HCT116 (cell line): ENCODE results near the gene SNX20. TPM values are rescaled to one million over a fixed set of nuclear protein-coding genes. Genes with fewer than 3 reads are reported as not detected.

Experiments used
- ATAC-seq: fragments of 200-7000 bp; cut with Tn5 transposase; 2 replicates; pipeline ENCODE4 v1.9.1; 2020; ENCODE audit warnings: mild to moderate bottlenecking, moderate library complexity
- BruUV-seq: library from RNA; stranded (reverse); fragments of 400-500 nt; replicated peaks from 2 replicates; lab custom pipeline; 2021; lab: Mats Ljungman, UMichigan
- CTCF ChIA-PET: fragments of 300-600 bp; sonication (Branson Sonifier 250); formaldehyde crosslinking; loops from one replicate; lab custom pipeline; 2021; ENCODE audit warnings: antibody characterized with exemption; lab: Charles Lee
- POLR2A ChIA-PET: fragments of 300-600, 350-600 bp; sonication (Branson Sonifier 250); formaldehyde crosslinking; loops from one replicate; lab custom pipeline; 2021; ENCODE audit warnings: antibody characterized with exemption; lab: Charles Lee
- RAD21 ChIA-PET, 2 experiments: fragments of 300-600 bp; sonication (Branson Sonifier 250); formaldehyde crosslinking; loops; one replicate each; lab custom pipeline; 2023; ENCODE audit warnings: low total read pairs in 2 of 2; ENCODE audit not compliant: uncharacterized antibody in 2 of 2, unreplicated experiment in 2 of 2, low non-redundant PET in 1 of 2; lab: Charles Lee
- DNase-seq: peaks from one replicate; pipeline ENCODE4 v3.0.0-alpha.2; 2010; ENCODE audit warnings: low read depth, low spot score
- H2AFZ ChIP-seq: fragments of 200-600 bp; shearing (Covaris generic), sonication (generic); 2 replicates; pipeline ENCODE4 v1.6.1; 2017; ENCODE audit warnings: low read depth, mixed run types, mixed read lengths, antibody characterized with exemption, low read length; ENCODE audit not compliant: poor library complexity, severe bottlenecking
- H3K27ac ChIP-seq: 2 replicates; pipeline ENCODE4 v1.5.1; 2012; ENCODE audit warnings: low read depth, low read length
- H3K27me3 ChIP-seq: fragments of 200-600 bp; sonication (generic); 2 replicates; pipeline ENCODE4 v1.6.1; 2016; ENCODE audit warnings: mixed run types, low read length, mixed read lengths; ENCODE audit not compliant: insufficient read depth
- H3K36me3 ChIP-seq, 2 experiments: fragments of 200-500 bp in 1 of 2; fragments of 200-600 bp in 1 of 2; sonication (Bioruptor generic) in 1 of 2; sonication (generic) in 1 of 2; 2 replicates each; pipeline versions ENCODE4 v1.5.1 to v1.6.1; 2014 to 2016; ENCODE audit warnings: low read length in 2 of 2, inconsistent platforms in 1 of 2, mixed read lengths in 1 of 2, mixed run types in 1 of 2; ENCODE audit not compliant: insufficient read depth in 2 of 2, control insufficient read depth in 1 of 2
- H3K4me1 ChIP-seq, 2 experiments: fragments of 200-600 bp in 1 of 2; sonication (generic) in 1 of 2; 2 replicates each; pipeline versions ENCODE4 v1.5.1 to v1.6.1; 2012 to 2017; ENCODE audit warnings: low read length in 2 of 2, inconsistent platforms in 1 of 2, mild to moderate bottlenecking in 1 of 2, mixed read lengths in 1 of 2, mixed run types in 1 of 2, moderate library complexity in 1 of 2; ENCODE audit not compliant: insufficient read depth in 2 of 2, control insufficient read depth in 1 of 2
- H3K4me2 ChIP-seq: fragments of 200-600 bp; sonication (generic); 2 replicates; pipeline ENCODE4 v1.6.1; 2017; ENCODE audit warnings: mixed run types, low read length, mixed read lengths
- H3K4me3 ChIP-seq, 2 experiments: fragments of 200-600 bp in 1 of 2; sonication (generic) in 1 of 2; replicated peaks in 1 of 2; 2 replicates each; pipeline ENCODE4 v1.5.1; 2011 to 2016; ENCODE audit warnings: low read length in 2 of 2, control low read depth in 1 of 2, low read depth in 1 of 2, mild to moderate bottlenecking in 1 of 2, mixed read lengths in 1 of 2, mixed run types in 1 of 2
- H3K79me2 ChIP-seq: fragments of 200-600 bp; sonication (generic); 2 replicates; pipeline ENCODE4 v1.6.1; 2017; ENCODE audit warnings: mild to moderate bottlenecking, mixed run types, low read length, moderate library complexity, mixed read lengths; ENCODE audit not compliant: insufficient read depth
- H3K9ac ChIP-seq: fragments of 200-600 bp; sonication (generic); 2 replicates; pipeline ENCODE4 v1.6.1; 2016; ENCODE audit warnings: low read length, mixed read lengths
- H3K9me2 ChIP-seq: fragments of 200-600 bp; sonication (generic), shearing (Covaris generic); 2 replicates; pipeline ENCODE4 v1.6.1; 2017; ENCODE audit warnings: mixed run types, mild to moderate bottlenecking, moderate library complexity; ENCODE audit not compliant: insufficient read depth
- H3K9me3 ChIP-seq, 2 experiments: fragments of 200-500 bp in 1 of 2; fragments of 200-600 bp in 1 of 2; sonication (Bioruptor generic) in 1 of 2; sonication (generic) in 1 of 2; 2 replicates each; pipeline ENCODE4 v1.6.1; 2014 to 2017; ENCODE audit warnings: low read length in 2 of 2, mixed read lengths in 2 of 2, inconsistent platforms in 1 of 2, low read depth in 1 of 2, mild to moderate bottlenecking in 1 of 2, mixed run types in 1 of 2, moderate library complexity in 1 of 2; ENCODE audit not compliant: control insufficient read depth in 1 of 2, insufficient read depth in 1 of 2
- H4K20me1 ChIP-seq: fragments of 200-600 bp; sonication (generic), shearing (Covaris generic); 2 replicates; pipeline ENCODE4 v1.6.1; 2017; ENCODE audit warnings: mixed run types, mild to moderate bottlenecking, moderate library complexity; ENCODE audit not compliant: insufficient read depth
- ELF1 ChIP-seq: IDR thresholded peaks from 2 replicates; pipeline ENCODE4 v1.6.1; 2012; ENCODE audit warnings: low read depth, borderline replicate concordance
- EZH2phosphoT487 ChIP-seq: fragments of 200-600 bp; IDR thresholded peaks from 2 replicates; pipeline ENCODE4 v1.6.1; 2018; ENCODE audit warnings: antibody characterized with exemption, borderline replicate concordance
- JUND ChIP-seq: IDR thresholded peaks from 2 replicates; pipeline ENCODE4 v1.6.1; 2012
- MAX ChIP-seq: IDR thresholded peaks from 2 replicates; pipeline ENCODE4 v1.6.1; 2012
- POLR2AphosphoS5 ChIP-seq: IDR thresholded peaks from 2 replicates; pipeline ENCODE4 v1.6.1; 2011; ENCODE audit warnings: mild to moderate bottlenecking, low read depth, low read length, moderate library complexity
- RAD21 ChIP-seq: IDR thresholded peaks from 2 replicates; pipeline ENCODE4 v1.6.1; 2012; ENCODE audit warnings: low read depth, mild to moderate bottlenecking
- REST ChIP-seq: IDR thresholded peaks from 2 replicates; pipeline ENCODE4 v1.6.1; 2012; ENCODE audit warnings: low read depth
- SIN3A ChIP-seq: IDR thresholded peaks from 2 replicates; pipeline ENCODE4 v1.6.1; 2012; ENCODE audit warnings: low read depth
- SP1 ChIP-seq: IDR thresholded peaks from 2 replicates; pipeline ENCODE4 v1.6.1; 2012; ENCODE audit warnings: low read depth
- ZNF274 ChIP-seq: fragments of 200-500 bp; sonication (Bioruptor generic); IDR thresholded peaks from 2 replicates; pipeline ENCODE4 v1.6.1; 2014; ENCODE audit warnings: mild to moderate bottlenecking, low read depth, low read length, inconsistent platforms
- intact Hi-C: fragments of 100-400 bp; cut with micrococcal nuclease; formaldehyde crosslinking; loops from 2 replicates; pipeline ENCODE4 v1.10.0; 2022
- total RNA-seq: library from RNA; stranded (reverse); gene quantifications from one replicate; pipeline ENCODE4 v1.2.1, GENCODE V29; 2021; ENCODE audit not compliant: unreplicated experiment

Gene SNX20
- total RNA-seq, 1 experiment from 2014 or later, result 0.07 TPM

DNA sequence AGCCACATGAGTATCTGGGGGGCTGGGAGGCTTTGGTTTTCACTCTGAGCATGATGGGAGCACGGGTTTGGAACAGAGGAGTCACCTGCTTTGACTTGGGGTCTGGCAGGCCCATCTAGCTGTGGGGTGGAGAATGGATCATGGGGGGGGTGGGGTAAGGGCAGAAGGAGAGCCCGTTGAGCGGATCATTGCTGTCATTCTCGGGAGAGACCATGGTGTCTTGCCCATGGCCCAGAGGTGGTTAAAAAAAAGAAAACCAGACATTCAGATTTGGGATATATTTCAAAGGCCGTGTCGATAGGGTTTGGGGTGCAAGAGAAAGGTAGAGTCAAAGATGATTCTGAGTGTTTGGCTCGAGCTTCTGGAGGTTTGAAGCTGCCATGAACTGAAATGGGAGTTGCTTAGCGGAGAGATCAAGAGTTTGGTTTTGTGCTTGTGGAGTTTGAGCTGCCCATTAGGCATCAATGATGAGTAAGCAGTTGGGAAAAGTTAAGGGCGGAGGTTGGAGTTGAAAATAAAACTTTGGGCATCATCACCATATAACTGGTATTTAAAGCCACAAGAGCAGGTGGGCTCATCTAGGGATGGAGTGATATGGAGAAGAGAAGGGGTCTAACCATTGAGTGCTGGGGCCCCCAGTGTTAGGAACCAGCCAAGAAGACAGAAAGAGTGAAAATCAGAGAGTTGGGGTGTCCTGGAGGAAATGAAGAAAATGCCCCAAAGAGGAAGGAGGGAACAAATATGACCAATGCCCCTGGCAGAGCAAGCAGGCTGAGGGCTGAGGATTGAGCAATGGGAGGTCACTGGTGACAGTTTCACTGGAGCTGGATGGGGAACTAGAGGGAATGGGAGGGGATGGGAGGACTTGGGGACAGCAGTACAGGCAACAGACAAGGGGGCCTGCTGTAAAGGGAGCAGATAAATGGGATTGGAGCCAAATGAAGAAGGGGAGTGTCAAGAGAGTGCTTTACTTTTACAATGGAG lies 14.2 kb upstream of the SNX20 start:
- intact Hi-C loops, result no loop called here
- Histone ChIP-seq H2AFZ (no peak overlapping the region), H3K9ac (no peak overlapping the region), H3K36me3 (no peaks in the 10 kb centered on the region), H3K9me3 (no peaks in the 10 kb centered on the region), H3K27ac (no peak overlapping the region), H3K79me2 (no peaks in the 10 kb centered on the region), H3K9me2 (no peaks in the 10 kb centered on the region), H3K4me1 (peaks cover 18 to 34% of the 10 kb centered on the region in 2 experiments), H4K20me1 (no peaks in the 10 kb centered on the region), H3K4me2 (peak overlapping the region; percentile 70), H3K4me3 (no peak overlapping the region), H3K27me3 (no peaks in the 10 kb centered on the region)
- ChIA-PET RAD21 (no interaction called here), POLR2A (no interaction called here), CTCF (no interaction called here)
- no peak for ATAC-seq
- BruUV-seq, result TSS peak; percentile 37
- no peak for TF ChIP-seq RAD21
- TF ChIP-seq POLR2AphosphoS5, result no peak
- no peak for TF ChIP-seq ELF1
- TF ChIP-seq ZNF274, result no peak
- no peak for TF ChIP-seq EZH2phosphoT487
- TF ChIP-seq MAX, result no peak
- no peak for TF ChIP-seq JUND
- TF ChIP-seq SP1, result no peak
- TF ChIP-seq SIN3A, result no peak
- TF ChIP-seq REST, result no peak
- no peak for DNase-seq
